T47D (cell line): ENCODE results near the gene ABCB11.

Experiments used
- DNase-seq, 2 experiments: peaks; one replicate each; pipeline versions ENCODE4 v3.0.0 to v3.0.0-alpha.2; 2011 to 2012; ENCODE audit warnings: low read depth in 1 of 2, low spot score in 1 of 2
- JUND ChIP-seq: IDR thresholded peaks from 2 replicates; pipeline ENCODE4 v1.6.1; 2012; ENCODE audit warnings: low read depth
- in situ Hi-C: cut with HindIII; loops from 2 replicates; pipeline ENCODE4 v1.10.0; 2016; ENCODE audit warnings: low sequenced_read_pairs, low pct_unique_long_range_greater_than_20kb

Gene ABCB11

GRCh38 chr2:168993538-168993937, 37.6 kb downstream of the ABCB11 start:
- in situ Hi-C loops, result no loop called here
- no peak for DNase-seq

DNA sequence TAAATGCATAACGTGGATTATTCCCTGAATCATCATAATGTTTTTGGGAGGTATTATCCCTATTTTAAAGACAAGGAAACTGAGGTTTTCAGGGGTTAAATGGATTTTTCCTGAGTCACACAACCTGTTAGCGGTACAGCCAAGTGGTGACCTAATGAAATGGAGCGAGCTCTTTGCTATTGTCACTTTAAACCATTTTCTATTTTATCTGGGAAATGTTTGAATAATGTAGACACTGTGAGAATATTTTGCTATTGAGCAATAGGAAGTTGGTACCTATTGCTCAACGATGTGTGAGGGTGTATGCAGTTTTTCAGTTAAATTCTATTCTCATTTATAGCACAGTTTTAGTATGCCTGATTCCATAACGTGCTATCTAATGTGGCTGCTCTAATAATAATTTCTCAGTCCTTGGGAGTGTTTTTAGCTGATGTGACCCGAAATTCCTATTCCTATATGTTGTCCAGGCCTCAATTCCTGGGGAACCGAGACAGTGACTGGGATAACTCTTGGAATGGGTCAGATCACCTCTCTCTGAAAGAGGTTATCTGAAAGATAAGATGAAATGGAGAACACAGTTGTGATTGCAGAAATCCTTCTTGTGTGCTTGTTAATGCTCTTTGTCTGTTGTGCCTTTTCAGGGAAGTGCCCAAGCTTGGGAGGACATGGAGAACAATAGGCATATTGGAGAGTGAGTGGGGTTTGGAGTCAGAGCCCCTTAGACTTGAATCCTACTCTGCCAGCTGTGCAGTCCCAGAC, 38.4 kb downstream of the ABCB11 start:
- no peak for DNase-seq
- in situ Hi-C loops, result no loop called here
- no peak for TF ChIP-seq JUND

More at GRCh38 chr2:168993538-168993937, 37.6 kb downstream of the ABCB11 start:
- no peak for TF ChIP-seq JUND

- DNase-seq, result peak in 1 of 2 experiments; percentile 29
- TF ChIP-seq JUND, result no peak
- in situ Hi-C loops, result no loop called here
These were observed 39.1 kb downstream of the ABCB11 start for GRCh38 chr2:168992026-168992425.

- no peak for DNase-seq
- in situ Hi-C loops, result no loop called here
These were observed 42.4 kb downstream of the ABCB11 start for GRCh38 chr2:168988755-168989154.

GRCh38 chr2:168986398-168986943, 44.7 kb downstream of the ABCB11 start:
- in situ Hi-C loops, result no loop called here
- DNase-seq, result no peak
- TF ChIP-seq JUND, result no peak

More at GRCh38 chr2:168988755-168989154, 42.4 kb downstream of the ABCB11 start:
- TF ChIP-seq JUND, result no peak

DNA sequence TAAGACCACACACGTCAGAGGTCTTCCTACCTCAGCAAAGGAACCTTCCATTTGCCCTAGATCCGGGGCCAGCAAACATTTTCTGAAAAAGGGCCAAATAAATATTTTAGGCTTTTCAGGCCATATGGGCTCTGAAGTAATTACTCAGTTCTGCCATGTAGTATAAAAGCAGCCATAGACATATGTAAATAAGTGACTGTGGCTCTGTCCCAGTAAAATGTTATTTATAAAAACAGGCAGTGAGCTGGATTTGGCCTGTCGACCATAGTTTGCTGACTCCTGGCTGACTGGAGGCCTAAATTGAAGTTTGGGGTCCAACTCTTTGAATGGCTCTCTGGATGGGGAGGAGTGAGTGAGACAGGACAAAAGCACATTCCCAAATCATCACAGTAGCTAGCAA, 49.5 kb downstream of the ABCB11 start:
- no peak for TF ChIP-seq JUND
- in situ Hi-C loops, result no loop called here
- no peak for DNase-seq

- no peak for DNase-seq
- in situ Hi-C loops, result no loop called here
- TF ChIP-seq JUND, result no peak
These were observed 52.7 kb downstream of the ABCB11 start for GRCh38 chr2:168978461-168978861.

GRCh38 chr2:168977608-168978007, 53.5 kb downstream of the ABCB11 start:
- in situ Hi-C loops, result no loop called here
- TF ChIP-seq JUND, result no peak
- no peak for DNase-seq

- peak in 1 of 2 experiments; percentile 7 for DNase-seq
- no peak for TF ChIP-seq JUND
These were observed 55.0 kb downstream of the ABCB11 start for GRCh38 chr2:168976034-168976654.

GRCh38 chr2:168974428-168974827, 56.7 kb downstream of the ABCB11 start:
- in situ Hi-C loops, result no loop called here
- TF ChIP-seq JUND, result no peak

More at GRCh38 chr2:168976034-168976654, 55.0 kb downstream of the ABCB11 start:
- in situ Hi-C loops, result no loop called here

GRCh38 chr2:168971261-168971660, 59.9 kb downstream of the ABCB11 start:
- no peak for DNase-seq
- TF ChIP-seq JUND, result no peak
- in situ Hi-C loops, result no loop called here

More at GRCh38 chr2:168974428-168974827, 56.7 kb downstream of the ABCB11 start:
- DNase-seq, result no peak

GRCh38 chr2:168970711-168971233, 60.4 kb downstream of the ABCB11 start:
- in situ Hi-C loops, result no loop called here
- no peak for TF ChIP-seq JUND
- DNase-seq, result no peak

DNA sequence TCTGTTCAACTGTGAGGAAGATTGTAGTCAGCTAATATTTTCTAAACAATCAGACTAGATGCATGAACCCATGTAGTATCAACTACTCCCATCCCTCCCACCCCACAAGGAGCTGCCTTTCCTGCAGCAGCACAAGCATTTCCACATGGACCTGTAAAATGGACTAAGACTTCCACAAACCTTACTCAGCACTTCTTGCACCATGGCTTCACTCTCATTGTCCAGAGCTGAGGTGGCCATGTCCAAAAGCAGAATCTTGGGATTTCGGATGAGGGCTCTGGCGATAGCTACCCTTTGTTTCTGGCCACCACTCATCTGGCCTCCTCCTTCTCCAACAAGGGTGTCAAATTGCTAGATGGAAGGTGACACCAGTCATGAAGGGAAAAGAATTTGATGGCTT, 61.3 kb downstream of the ABCB11 start:
- in situ Hi-C loops, result no loop called here
- no peak for TF ChIP-seq JUND

More for the DNA sequence above, 61.3 kb downstream of the ABCB11 start:
- no peak for DNase-seq
